Measurements from ENCODE around the gene HEPHL1.

GRCh38 chr11:94059065-94059464 is 37.9 kb downstream of the HEPHL1 start:
- TF ChIP-seq POLR2AphosphoS5 (IDR thresholded peaks at IDR 0.05; ENCODE audit: low read depth, low read length) (no peak), TAF1 (IDR thresholded peaks at IDR 0.05; ENCODE audit: low read depth, low read length) (no peak), POLR2A (IDR thresholded peaks at IDR 0.05; ENCODE audit: low read depth, low read length) (no peak), SPI1 (IDR thresholded peaks at IDR 0.05; ENCODE audit: low read depth, low read length) (no peak), PAX5 (IDR thresholded peaks at IDR 0.05; ENCODE audit: insufficient read depth, low read length, severe bottlenecking) (no peak)
